Measurements from ENCODE around the gene FNBP1. TPM values are rescaled to one million over a fixed set of nuclear protein-coding genes. Genes with fewer than 3 reads are reported as not detected.
A peak's percentile ranks its signal among the peaks of the same experiment; 100 is the strongest.

FNBP1 gene
- total RNA-seq, 1 donor from 2014 or later = 34.9 TPM

DNA sequence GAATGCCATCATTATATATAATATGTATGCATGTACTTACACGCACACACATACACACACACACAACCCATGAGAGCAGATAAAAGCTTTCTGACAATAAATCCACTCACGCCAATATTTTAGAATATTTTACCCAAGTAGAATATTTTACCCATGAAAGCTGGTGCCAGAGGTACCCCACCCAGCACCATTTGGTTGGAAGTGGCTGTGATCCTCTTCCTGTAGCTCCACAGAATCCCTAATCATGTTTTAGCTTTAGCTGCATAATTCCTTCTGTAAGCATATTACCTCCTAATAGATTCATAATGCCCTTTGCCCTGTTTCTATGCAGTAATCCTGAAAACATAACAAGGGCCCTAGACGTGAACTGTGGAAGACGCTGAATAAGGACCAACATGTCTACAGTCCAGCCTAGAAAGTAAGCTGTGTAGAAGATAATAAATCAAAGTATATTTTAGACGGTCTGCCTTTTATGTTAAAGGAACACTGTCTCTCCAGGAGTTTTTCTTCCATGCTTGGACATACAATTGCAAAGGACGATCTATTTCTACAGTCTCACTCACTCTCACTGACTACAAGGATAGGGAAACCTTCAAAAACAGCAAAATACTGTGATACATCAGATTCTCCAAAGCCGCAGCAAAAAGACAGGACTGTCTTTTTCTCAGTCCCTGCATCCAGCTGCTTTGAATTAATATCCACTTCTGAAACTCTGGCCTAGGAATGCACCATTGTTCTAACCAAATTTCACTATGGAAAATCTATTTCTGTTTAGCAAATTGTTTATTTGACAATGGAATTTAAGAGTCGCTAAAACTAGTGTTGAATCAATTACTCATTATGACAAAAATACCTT is 109.6 kb downstream of the FNBP1 start:
- peaks cover 5% of the 10 kb centered on the region for H3F3A ChIP-seq (ENCODE audit: low read depth)
- no peaks in the 10 kb centered on the region for H3K9me3 ChIP-seq (ENCODE audit: low read depth)
- peaks cover 21% of the 10 kb centered on the region for H3K4me1 ChIP-seq
- H3K4me2 ChIP-seq = peak overlapping the region; percentile 56
- H2AFZ ChIP-seq (replicated peaks) = no peak overlapping the region
- H3K4me3 ChIP-seq = no peak overlapping the region
- Mint-ChIP-seq H3K9me3 (no peaks in the 10 kb centered on the region), H3K27ac (no peak overlapping the region), H3K36me3 (peaks cover 4% of the 10 kb centered on the region), H3K4me3 (no peak overlapping the region), H3K4me1 (peaks cover 26% of the 10 kb centered on the region), H3K27me3 (ENCODE audit: insufficient read depth, low read depth) (no peaks in the 10 kb centered on the region)
- TF ChIP-seq, protein P1, sequence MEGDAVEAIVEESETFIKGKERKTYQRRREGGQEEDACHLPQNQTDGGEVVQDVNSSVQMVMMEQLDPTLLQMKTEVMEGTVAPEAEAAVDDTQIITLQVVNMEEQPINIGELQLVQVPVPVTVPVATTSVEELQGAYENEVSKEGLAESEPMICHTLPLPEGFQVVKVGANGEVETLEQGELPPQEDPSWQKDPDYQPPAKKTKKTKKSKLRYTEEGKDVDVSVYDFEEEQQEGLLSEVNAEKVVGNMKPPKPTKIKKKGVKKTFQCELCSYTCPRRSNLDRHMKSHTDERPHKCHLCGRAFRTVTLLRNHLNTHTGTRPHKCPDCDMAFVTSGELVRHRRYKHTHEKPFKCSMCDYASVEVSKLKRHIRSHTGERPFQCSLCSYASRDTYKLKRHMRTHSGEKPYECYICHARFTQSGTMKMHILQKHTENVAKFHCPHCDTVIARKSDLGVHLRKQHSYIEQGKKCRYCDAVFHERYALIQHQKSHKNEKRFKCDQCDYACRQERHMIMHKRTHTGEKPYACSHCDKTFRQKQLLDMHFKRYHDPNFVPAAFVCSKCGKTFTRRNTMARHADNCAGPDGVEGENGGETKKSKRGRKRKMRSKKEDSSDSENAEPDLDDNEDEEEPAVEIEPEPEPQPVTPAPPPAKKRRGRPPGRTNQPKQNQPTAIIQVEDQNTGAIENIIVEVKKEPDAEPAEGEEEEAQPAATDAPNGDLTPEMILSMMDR (IDR thresholded peaks at IDR 0.05) = no peak
- TF ChIP-seq EZH2 (IDR thresholded peaks at IDR 0.05) (no peak), EZH2phosphoT487 (IDR thresholded peaks at IDR 0.05) (no peak)
- no peaks in the 10 kb centered on the region for H3K79me2 ChIP-seq (ENCODE audit: low read depth)
- H3K36me3 ChIP-seq = no peaks in the 10 kb centered on the region
- H4K20me1 ChIP-seq (ENCODE audit: low read depth) = no peaks in the 10 kb centered on the region
- no peak overlapping the region for H3K9ac ChIP-seq
- H3K27me3 ChIP-seq = no peaks in the 10 kb centered on the region
- no peak for DNase-seq (ENCODE audit: low spot score)
- H3K27ac ChIP-seq = no peak overlapping the region

DNA sequence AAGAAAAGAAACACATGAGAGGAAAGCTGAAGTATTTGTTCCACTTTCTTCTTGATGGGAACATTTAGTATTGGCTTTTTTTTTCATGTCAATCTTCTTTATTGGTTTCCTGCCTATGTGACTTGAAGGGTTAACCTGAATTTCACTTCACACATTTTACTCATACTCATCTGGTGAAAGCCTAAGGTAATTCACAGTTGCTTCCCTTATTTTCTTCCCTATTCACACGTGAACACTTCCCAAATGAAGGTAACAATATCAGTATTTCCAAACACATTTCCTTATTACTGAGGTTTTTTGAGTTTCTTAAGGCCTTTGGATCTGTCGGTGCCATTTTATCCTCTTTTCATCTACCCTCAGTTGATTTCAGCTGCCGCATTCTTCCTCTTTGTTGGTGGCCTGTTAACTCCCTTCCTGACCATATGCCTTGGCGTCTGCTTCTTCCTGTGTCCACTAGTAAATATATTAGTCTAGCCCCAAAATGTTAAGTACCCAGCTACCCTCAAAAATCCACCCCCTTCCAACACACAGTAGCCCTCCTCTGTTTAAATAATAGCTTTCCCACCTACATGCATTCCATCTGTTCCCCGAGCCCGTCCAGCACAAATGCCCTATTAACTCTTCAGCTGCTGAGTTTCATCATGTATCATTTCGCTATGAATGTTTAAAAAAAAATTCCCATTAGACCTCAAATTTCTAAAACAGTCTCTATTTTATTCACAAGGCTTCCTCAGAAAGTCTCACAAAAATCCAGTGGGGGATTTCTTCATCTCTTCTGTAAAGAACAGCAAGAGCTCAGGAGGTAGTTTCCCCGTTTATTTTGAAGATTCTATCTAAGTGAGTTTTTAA is 110.5 kb downstream of the FNBP1 start:
- H3F3A ChIP-seq (ENCODE audit: low read depth) = peaks cover 5% of the 10 kb centered on the region
- Mint-ChIP-seq H3K27ac (peak overlapping the region; percentile 36), H3K27me3 (ENCODE audit: insufficient read depth, low read depth) (no peaks in the 10 kb centered on the region), H3K9me3 (no peaks in the 10 kb centered on the region), H3K4me1 (peaks cover 26% of the 10 kb centered on the region), H3K4me3 (peak overlapping the region; percentile 57), H3K36me3 (peaks cover 5% of the 10 kb centered on the region)
- no peaks in the 10 kb centered on the region for H3K9me3 ChIP-seq (ENCODE audit: low read depth)
- H2AFZ ChIP-seq (replicated peaks) = peak overlapping the region; percentile 18
- H3K36me3 ChIP-seq = no peaks in the 10 kb centered on the region
- H3K79me2 ChIP-seq (ENCODE audit: low read depth) = no peaks in the 10 kb centered on the region
- TF ChIP-seq EZH2 (IDR thresholded peaks at IDR 0.05) = no peak
- no peak for TF ChIP-seq EZH2phosphoT487 (IDR thresholded peaks at IDR 0.05)
- TF ChIP-seq, protein P1 (IDR thresholded peaks at IDR 0.05) = no peak
- H4K20me1 ChIP-seq (ENCODE audit: low read depth) = no peaks in the 10 kb centered on the region
- peak overlapping the region; percentile 56 for H3K4me2 ChIP-seq
- no peaks in the 10 kb centered on the region for H3K27me3 ChIP-seq
- H3K4me3 ChIP-seq = no peak overlapping the region
- peak; percentile 24 for DNase-seq (ENCODE audit: low spot score)
- no peak overlapping the region for H3K9ac ChIP-seq
- H3K4me1 ChIP-seq = peaks cover 21% of the 10 kb centered on the region
- no peak overlapping the region for H3K27ac ChIP-seq

DNA sequence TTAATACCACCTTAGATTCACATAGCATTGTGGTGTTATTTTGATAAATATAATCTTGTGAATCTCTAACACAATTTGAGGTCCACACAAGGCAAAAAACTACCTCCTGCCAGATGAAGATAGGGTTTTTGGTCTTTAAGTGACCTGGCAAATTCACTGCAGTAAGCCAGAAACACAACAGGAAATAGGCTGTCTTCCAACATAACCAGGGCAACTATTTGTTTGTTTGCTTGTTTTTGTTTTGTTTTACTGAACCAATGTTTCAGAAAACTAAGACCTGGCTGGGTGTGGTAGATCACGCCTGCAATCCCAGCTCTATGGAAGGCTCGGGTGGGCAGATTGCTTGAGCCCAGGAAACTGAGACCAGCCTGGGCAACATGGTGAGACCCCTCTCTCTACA is 112.2 kb downstream of the FNBP1 start:
- Histone ChIP-seq H3K4me1 (peaks cover 21% of the 10 kb centered on the region), H2AFZ (replicated peaks) (no peak overlapping the region), H4K20me1 (ENCODE audit: low read depth) (no peaks in the 10 kb centered on the region), H3K4me2 (no peak overlapping the region), H3F3A (ENCODE audit: low read depth) (no peaks in the 10 kb centered on the region), H3K79me2 (ENCODE audit: low read depth) (no peaks in the 10 kb centered on the region), H3K27me3 (no peaks in the 10 kb centered on the region), H3K4me3 (no peak overlapping the region), H3K9me3 (ENCODE audit: low read depth) (no peaks in the 10 kb centered on the region), H3K27ac (no peak overlapping the region), H3K36me3 (no peaks in the 10 kb centered on the region), H3K9ac (no peak overlapping the region)
- Mint-ChIP-seq H3K27ac (no peak overlapping the region), H3K27me3 (ENCODE audit: insufficient read depth, low read depth) (no peaks in the 10 kb centered on the region), H3K36me3 (peaks cover 10% of the 10 kb centered on the region), H3K4me1 (peaks cover 26% of the 10 kb centered on the region), H3K9me3 (no peaks in the 10 kb centered on the region), H3K4me3 (no peak overlapping the region)
- no peak for DNase-seq (ENCODE audit: low spot score)
- TF ChIP-seq, protein P1 (IDR thresholded peaks at IDR 0.05) = no peak
- TF ChIP-seq EZH2phosphoT487 (IDR thresholded peaks at IDR 0.05) = no peak
- TF ChIP-seq EZH2 (IDR thresholded peaks at IDR 0.05) = no peak
